ENCODE data around the gene AMMECR1L.
"Not testable (repeated sequence)": the region's sequence is repeated elsewhere in the genome, so short reads cannot be mapped to it uniquely, and the experiment has no call there.

AMMECR1L gene

GRCh38 chr2:127829845-127830246 lies 55.9 kb downstream of the AMMECR1L start:
- no peak for DNase-seq

GRCh38 chr2:127826708-127827107 lies 59.0 kb downstream of the AMMECR1L start:
- not testable (repeated sequence) for DNase-seq

- DNase-seq, result no peak
Measured at GRCh38 chr2:127826047-127826446, 59.7 kb downstream of the AMMECR1L start.

GRCh38 chr2:127820080-127820668 lies 65.6 kb downstream of the AMMECR1L start:
- DNase-seq, result no peak

GRCh38 chr2:127818794-127819425 lies 66.8 kb downstream of the AMMECR1L start:
- peak; percentile 13 for DNase-seq

- DNase-seq, result no peak
Measured at GRCh38 chr2:127818241-127818640, 67.5 kb downstream of the AMMECR1L start.

- no peak for DNase-seq
Measured at GRCh38 chr2:127814677-127815076, 71.1 kb downstream of the AMMECR1L start.

- DNase-seq, result not testable (repeated sequence)
Measured at GRCh38 chr2:127812441-127812840, 73.3 kb downstream of the AMMECR1L start.
